GM12878 (cell line): ENCODE data around the gene RHEBL1. TPM values are rescaled to one million over a fixed set of nuclear protein-coding genes. Genes with fewer than 3 reads are reported as not detected.

Experiments
- ATF2 ChIP-seq: IDR thresholded peaks from 2 replicates; pipeline ENCODE4 v1.6.1; 2012; ENCODE audit warnings: low read length, inconsistent platforms
- BHLHE40 ChIP-seq, 2 experiments: fragments of 450-650 bp in 1 of 2; IDR thresholded peaks; 2 replicates each; pipeline ENCODE4 v1.6.1; 2011 to 2017; ENCODE audit warnings: low read depth in 2 of 2, borderline replicate concordance in 1 of 2, improper control_type of control experiment in 1 of 2, low read length in 1 of 2, mild to moderate bottlenecking in 1 of 2
- CHD4 ChIP-seq: fragments of 200-600 bp; sonication (generic); IDR thresholded peaks from 2 replicates; pipeline ENCODE4 v1.6.1; 2016; ENCODE audit warnings: mild to moderate bottlenecking
- CUX1 ChIP-seq: IDR thresholded peaks from 2 replicates; pipeline ENCODE4 v1.6.1; 2012; ENCODE audit warnings: improper control_type of control experiment, low read depth, low read length; ENCODE audit not compliant: insufficient replicate concordance
- DPF2 ChIP-seq: fragments of 450-650 bp; IDR thresholded peaks from 2 replicates; pipeline ENCODE4 v1.6.1; 2017; ENCODE audit warnings: mild to moderate bottlenecking
- EED ChIP-seq: sonication (generic); IDR thresholded peaks from 2 replicates; pipeline ENCODE4 v1.6.1; 2016; ENCODE audit warnings: antibody characterized with exemption, low read depth
- EP300 ChIP-seq, 2 experiments: fragments of 150-350 bp in 1 of 2; IDR thresholded peaks; 2 replicates each; pipeline ENCODE4 v1.6.1; 2011 to 2012; ENCODE audit warnings: low read depth in 2 of 2, low read length in 2 of 2, borderline replicate concordance in 1 of 2, improper control_type of control experiment in 1 of 2, inconsistent platforms in 1 of 2; ENCODE audit not compliant: control insufficient read depth in 1 of 2
- ESRRA ChIP-seq: IDR thresholded peaks from 2 replicates; pipeline ENCODE4 v1.6.1; 2012; ENCODE audit warnings: mild to moderate bottlenecking, low read length, improper control_type of control experiment
- FOS ChIP-seq: IDR thresholded peaks from 3 replicates; pipeline ENCODE4 v1.6.1; 2011; ENCODE audit warnings: borderline replicate concordance; ENCODE audit not compliant: insufficient read length; ENCODE audit errors: extremely low read depth
- GABPA ChIP-seq: IDR thresholded peaks from 2 replicates; pipeline ENCODE4 v1.6.1; 2014; ENCODE audit warnings: antibody characterized with exemption, low read depth, mild to moderate bottlenecking, inconsistent platforms
- MEF2B ChIP-seq: fragments of 450-650 bp; IDR thresholded peaks from 2 replicates; pipeline ENCODE4 v1.6.1; 2018; ENCODE audit warnings: mild to moderate bottlenecking, moderate library complexity; ENCODE audit not compliant: partially characterized antibody, poor library complexity, severe bottlenecking
- MXI1 ChIP-seq: fragments of 150-350 bp; IDR thresholded peaks from 2 replicates; pipeline ENCODE4 v1.6.1; 2011; ENCODE audit warnings: low read depth, mild to moderate bottlenecking, inconsistent platforms, low read length, improper control_type of control experiment
- NRF1 ChIP-seq: conservative IDR thresholded peaks from 2 replicates; pipeline ENCODE4 v1.6.1; 2011; ENCODE audit warnings: mild to moderate bottlenecking, low read depth, low read length, improper control_type of control experiment
- POLR2A ChIP-seq: IDR thresholded peaks from 2 replicates; pipeline ENCODE4 v1.6.1; 2011; ENCODE audit warnings: low read depth, mild to moderate bottlenecking, low read length
- SIX5 ChIP-seq: IDR thresholded peaks from 2 replicates; pipeline ENCODE4 v1.6.1; 2011; ENCODE audit warnings: mild to moderate bottlenecking, low read depth, low read length, moderate library complexity; ENCODE audit not compliant: severe bottlenecking
- SMAD1 ChIP-seq: fragments of 450-650 bp; IDR thresholded peaks from 2 replicates; pipeline ENCODE4 v1.6.1; 2018; ENCODE audit warnings: mild to moderate bottlenecking, low read depth; ENCODE audit not compliant: partially characterized antibody
- SREBF2 ChIP-seq: IDR thresholded peaks from 2 replicates; pipeline ENCODE4 v1.6.1; 2012; ENCODE audit warnings: mild to moderate bottlenecking, low read length
- TARDBP ChIP-seq: IDR thresholded peaks from 2 replicates; pipeline ENCODE4 v1.6.1; 2016; ENCODE audit warnings: borderline replicate concordance
- ZNF24 ChIP-seq: fragments of 450-650 bp; IDR thresholded peaks from 2 replicates; pipeline ENCODE4 v1.6.1; 2017; ENCODE audit warnings: antibody characterized with exemption, mild to moderate bottlenecking
- ZNF687 ChIP-seq: fragments of 450-650 bp; IDR thresholded peaks from 2 replicates; pipeline ENCODE4 v1.6.1; 2017; ENCODE audit warnings: mild to moderate bottlenecking, moderate library complexity
- polyA plus RNA-seq, 11 experiments: library from polyadenylated mRNA; depleted of rRNA in 4 of 11; unstranded in 6 of 11; stranded (reverse) in 5 of 11; fragments of >200 nt; fragmentation: Nextera tagmentation in 4 of 11; fragmentation: Illumina TruSeq in 1 of 11; extraction: Ambion mirVana in 4 of 11; extraction: Trizol in 1 of 11; gene quantifications; 1 replicate in 1 of 11; 2 replicates in 10 of 11; pipeline versions ENCODE4 v1.2.1 to v1.2.3, GENCODE V29; 2011 to 2016; ENCODE audit warnings: inconsistent platforms in 2 of 11, missing spikeins in 2 of 11, low read depth in 1 of 11
- total RNA-seq, 4 experiments: library from RNA; depleted of rRNA in 3 of 4; stranded (reverse); fragments of >200 nt in 3 of 4; fragmentation: Illumina TruSeq in 1 of 4; extraction: Trizol in 1 of 4; gene quantifications; 2 replicates each; pipeline versions ENCODE4 v1.2.1 to v1.2.3, GENCODE V29; 2013 to 2021

RHEBL1 gene
- total and polyA plus RNA-seq, 10 of the 15 experiments (the other 5 are each of a cell fraction or from before 2014, with no cell fraction given), result 5.9 to 18.7 (median 12.0) TPM

GRCh38 chr12:49055978-49056754 lies 13.6 kb downstream of the RHEBL1 start (continued):
- TF ChIP-seq CHD4 (no peak), CUX1 (no peak), MEF2B (no peak), NRF1 (peak; percentile 59), MXI1 (0 out of 2 replicates have a peak, but pooled peaks have one; percentile 55), SIX5 (peak; percentile 91), EED (no peak), SREBF2 (no peak), DPF2 (no peak), SMAD1 (no peak), BHLHE40 (IDR thresholded peaks at IDR 0.05; ENCODE audit: borderline replicate concordance in 1 of 2, low read depth in 2 of 2, low read length in 1 of 2) (no peak), FOS (no peak), ATF2 (no peak), TARDBP (no peak), EP300 (IDR thresholded peaks at IDR 0.05; ENCODE audit: borderline replicate concordance in 1 of 2, control insufficient read depth in 1 of 2, low read depth in 2 of 2, low read length in 2 of 2) (no peak), GABPA (peak; percentile 56; the same call in 1 of the 2 replicates), ESRRA (no peak), ZNF687 (no peak), POLR2A (no peak), ZNF24 (no peak)
